Activated T-helper 1 cell treated with anti-CD3 and anti-CD28 coated beads, Interleukin-12 subunit alpha, Interleukin-12 subunit beta, Interleukin-2, Interleukin-4 antibody, amounts not matched to agents 30 ng/mL and 10 ng/mL and 1 ng/mL, durations not matched to agents 14 hours and 24 hours and 36 hours (primary cell): ENCODE data around the gene EML1. TPM values are rescaled to one million over a fixed set of nuclear protein-coding genes. Genes with fewer than 3 reads are reported as not detected.

Source experiments
- DNase-seq: peaks from one replicate; pipeline ENCODE4 v3.0.0; 2021; ENCODE audit warnings: low spot score
- H3K27ac Mint-ChIP-seq: one replicate; pipeline ENCODE4 v1.8.0; 2021; ENCODE audit warnings: mild to moderate bottlenecking, mixed read lengths
- H3K27me3 Mint-ChIP-seq: one replicate; pipeline ENCODE4 v1.8.0; 2022; ENCODE audit warnings: mild to moderate bottlenecking, moderate library complexity, mixed read lengths; ENCODE audit not compliant: insufficient read depth
- H3K36me3 Mint-ChIP-seq: one replicate; pipeline ENCODE4 v1.8.0; 2021; ENCODE audit warnings: low read depth, mixed read lengths
- H3K4me1 Mint-ChIP-seq: one replicate; pipeline ENCODE4 v1.8.0; 2021; ENCODE audit warnings: low read depth, mixed read lengths
- H3K4me3 Mint-ChIP-seq: one replicate; pipeline ENCODE4 v1.8.0; 2021; ENCODE audit warnings: mild to moderate bottlenecking, moderate library complexity, mixed read lengths
- H3K9me3 Mint-ChIP-seq: one replicate; pipeline ENCODE4 v1.8.0; 2021; ENCODE audit warnings: mixed read lengths
- intact Hi-C: fragments of 100-400 bp; cut with micrococcal nuclease; formaldehyde crosslinking; loops from one replicate; pipeline ENCODE4 v1.15.1; 2024
- total RNA-seq: library from RNA; stranded (reverse); gene quantifications from 2 replicates; pipeline ENCODE4 v1.2.3, GENCODE V29; 2022

EML1 gene
- total RNA-seq, 1 donor from 2014 or later: 0.91 TPM

DNA sequence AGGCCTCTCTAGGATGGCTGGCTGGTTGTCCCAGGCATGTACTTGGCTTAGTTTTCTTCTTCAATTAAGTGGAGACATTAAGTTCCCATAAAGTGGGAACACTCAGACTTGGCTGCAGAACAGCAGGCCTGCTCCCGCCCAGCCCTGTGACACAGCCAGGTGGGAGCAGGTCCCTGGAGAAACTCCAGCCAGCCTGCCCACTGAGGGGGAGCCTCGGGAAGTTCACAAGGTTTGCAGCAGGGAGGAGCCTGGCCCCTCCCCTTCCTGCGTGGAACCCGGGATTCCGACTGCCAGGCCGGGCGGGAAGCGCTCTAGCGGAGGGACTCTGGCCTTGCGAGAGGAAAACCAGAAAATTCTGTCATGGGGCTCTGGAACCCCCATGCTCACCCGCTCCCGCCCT lies 173.7 kb downstream of the EML1 start:
- intact Hi-C loops: no loop called here
- Mint-ChIP-seq H3K27ac (no peak overlapping the region), H3K9me3 (no peaks in the 10 kb centered on the region), H3K36me3 (no peaks in the 10 kb centered on the region), H3K4me3 (no peak overlapping the region), H3K4me1 (no peaks in the 10 kb centered on the region), H3K27me3 (peaks cover 41% of the 10 kb centered on the region)
- no peak for DNase-seq

- H3K4me3 Mint-ChIP-seq: no peak overlapping the region
- H3K36me3 Mint-ChIP-seq: peaks cover 5% of the 10 kb centered on the region
- no peaks in the 10 kb centered on the region for H3K9me3 Mint-ChIP-seq
- H3K27ac Mint-ChIP-seq: no peak overlapping the region
- peaks cover 33% of the 10 kb centered on the region for H3K27me3 Mint-ChIP-seq
- intact Hi-C loops: no loop called here
- peaks cover 11% of the 10 kb centered on the region for H3K4me1 Mint-ChIP-seq
- no peak for DNase-seq
These were observed 175.1 kb downstream of the EML1 start for GRCh38 chr14:99968191-99968920.

GRCh38 chr14:99968941-99969340 lies 175.7 kb downstream of the EML1 start:
- peaks cover 13% of the 10 kb centered on the region for H3K4me1 Mint-ChIP-seq
- H3K27me3 Mint-ChIP-seq: peaks cover 30% of the 10 kb centered on the region
- H3K9me3 Mint-ChIP-seq: no peaks in the 10 kb centered on the region
- no peak overlapping the region for H3K27ac Mint-ChIP-seq
- intact Hi-C loops: no loop called here
- H3K36me3 Mint-ChIP-seq: peaks cover 5% of the 10 kb centered on the region
- DNase-seq: no peak
- H3K4me3 Mint-ChIP-seq: no peak overlapping the region

- Mint-ChIP-seq H3K9me3 (no peaks in the 10 kb centered on the region), H3K27ac (no peak overlapping the region), H3K27me3 (peaks cover 26% of the 10 kb centered on the region), H3K4me3 (peak overlapping the region; percentile 80), H3K4me1 (peaks cover 13% of the 10 kb centered on the region), H3K36me3 (peaks cover 5% of the 10 kb centered on the region)
- intact Hi-C loops: loop anchor here (2.0 kb wide), 1 partner anchor 365 kb away; the partner anchor contains the start of gene CCDC85C
- no peak for DNase-seq
These were observed 176.6 kb downstream of the EML1 start for GRCh38 chr14:99969673-99970322.

DNA sequence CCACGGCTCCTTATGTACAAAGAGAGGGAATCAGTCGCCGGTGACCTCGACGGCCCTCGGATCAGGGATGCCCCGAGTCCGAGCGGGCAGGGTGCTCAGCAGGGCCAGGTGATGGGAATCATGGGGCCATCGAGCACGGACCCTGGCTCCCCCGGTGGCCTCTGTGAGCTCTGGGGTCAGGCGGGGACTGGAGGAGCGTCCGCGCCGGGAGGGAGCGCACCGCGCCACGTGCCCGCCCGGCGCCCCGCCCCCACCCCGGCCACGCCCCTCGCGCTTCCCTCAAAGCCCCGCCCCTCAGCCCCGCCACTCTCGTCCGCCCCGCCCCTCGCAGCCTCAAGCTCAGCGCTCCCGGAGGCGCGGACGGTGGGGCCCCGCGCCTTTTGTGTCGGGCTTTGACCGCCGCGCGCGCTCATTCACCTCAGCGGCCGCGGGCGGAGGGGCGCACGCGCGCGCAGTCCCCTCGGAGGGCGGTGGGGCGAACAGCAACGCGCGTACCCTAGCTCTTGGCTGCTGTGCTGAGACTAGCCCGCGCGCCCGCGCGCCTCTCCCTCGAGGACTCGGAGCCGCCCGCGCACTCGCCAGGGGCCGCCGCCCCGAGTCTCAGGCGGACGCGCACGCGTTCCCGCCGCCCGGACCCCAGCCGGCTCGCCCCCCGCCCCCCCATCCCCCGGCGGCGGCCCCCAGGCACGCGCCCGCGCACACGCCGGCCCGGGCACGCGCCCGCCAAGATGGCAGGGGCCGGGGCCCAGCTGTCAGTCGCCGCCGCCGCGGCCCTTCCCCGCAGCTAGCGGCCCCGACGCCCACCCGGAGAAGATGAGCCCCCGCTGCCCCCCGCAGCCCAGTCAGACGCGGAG lies 178.1 kb downstream of the EML1 start:
- no peaks in the 10 kb centered on the region for H3K9me3 Mint-ChIP-seq
- peaks cover 13% of the 10 kb centered on the region for H3K4me1 Mint-ChIP-seq
- peaks cover 21% of the 10 kb centered on the region for H3K27me3 Mint-ChIP-seq
- H3K36me3 Mint-ChIP-seq: peaks cover 5% of the 10 kb centered on the region
- intact Hi-C loops: loop anchor here (1.0 to 2.0 kb wide), 3 partner anchors 11 to 367 kb away; partner anchors contain the start of gene CCDC85C
- H3K4me3 Mint-ChIP-seq: peak overlapping the region; percentile 80
- H3K27ac Mint-ChIP-seq: no peak overlapping the region
- peak; percentile 68 for DNase-seq

DNA sequence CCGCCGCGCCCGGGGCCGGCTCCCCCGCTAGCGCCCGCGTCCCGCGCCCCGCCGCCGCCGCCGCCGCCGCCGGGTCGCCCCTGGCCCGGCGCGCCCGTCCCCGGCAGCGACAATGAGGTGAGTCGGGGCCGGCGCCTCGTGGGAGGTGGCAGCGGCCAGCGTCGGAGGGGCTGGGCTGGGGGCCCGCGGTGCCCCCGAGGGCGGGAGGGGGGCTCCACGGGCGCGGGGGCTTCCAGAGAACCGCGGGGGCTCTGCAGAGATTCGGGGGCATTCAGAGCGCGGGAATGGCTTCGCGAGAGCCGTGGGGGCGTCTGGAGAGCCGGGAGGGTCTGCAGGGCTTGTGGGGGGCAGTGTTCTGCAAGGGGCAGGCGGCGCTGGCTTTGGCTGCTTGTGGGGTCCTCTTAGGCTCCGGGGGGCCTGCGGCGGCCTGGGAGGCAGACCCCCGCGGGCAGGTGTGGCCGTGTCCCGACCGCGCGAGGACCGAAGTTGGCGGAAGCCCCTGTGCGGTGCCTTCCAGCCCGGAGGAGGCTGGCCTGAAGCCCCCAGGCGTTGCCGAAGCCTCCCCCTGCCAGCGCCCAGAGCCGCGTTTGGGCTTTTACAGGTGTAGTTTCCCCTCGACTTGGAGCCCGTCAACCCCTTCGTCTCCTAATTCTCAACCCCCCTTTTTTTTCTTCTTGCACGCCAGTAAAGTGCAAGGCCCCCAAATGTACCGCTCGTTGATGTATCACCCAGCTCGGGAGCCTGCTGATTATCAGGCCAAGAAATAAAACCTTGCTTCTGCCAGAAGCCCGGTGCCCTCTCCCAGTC lies 178.9 kb downstream of the EML1 start:
- Mint-ChIP-seq H3K36me3 (peaks cover 5% of the 10 kb centered on the region), H3K9me3 (no peaks in the 10 kb centered on the region), H3K4me1 (peaks cover 13% of the 10 kb centered on the region), H3K27ac (peak overlapping the region; percentile 90), H3K27me3 (peaks cover 21% of the 10 kb centered on the region), H3K4me3 (peak overlapping the region; percentile 96)
- DNase-seq: peak; percentile 5
- intact Hi-C loops: loop anchor here (1.0 to 2.0 kb wide), 7 partner anchors 10 to 405 kb away; partner anchors contain the start of genes CCDC85C, WDR25 and YY1

DNA sequence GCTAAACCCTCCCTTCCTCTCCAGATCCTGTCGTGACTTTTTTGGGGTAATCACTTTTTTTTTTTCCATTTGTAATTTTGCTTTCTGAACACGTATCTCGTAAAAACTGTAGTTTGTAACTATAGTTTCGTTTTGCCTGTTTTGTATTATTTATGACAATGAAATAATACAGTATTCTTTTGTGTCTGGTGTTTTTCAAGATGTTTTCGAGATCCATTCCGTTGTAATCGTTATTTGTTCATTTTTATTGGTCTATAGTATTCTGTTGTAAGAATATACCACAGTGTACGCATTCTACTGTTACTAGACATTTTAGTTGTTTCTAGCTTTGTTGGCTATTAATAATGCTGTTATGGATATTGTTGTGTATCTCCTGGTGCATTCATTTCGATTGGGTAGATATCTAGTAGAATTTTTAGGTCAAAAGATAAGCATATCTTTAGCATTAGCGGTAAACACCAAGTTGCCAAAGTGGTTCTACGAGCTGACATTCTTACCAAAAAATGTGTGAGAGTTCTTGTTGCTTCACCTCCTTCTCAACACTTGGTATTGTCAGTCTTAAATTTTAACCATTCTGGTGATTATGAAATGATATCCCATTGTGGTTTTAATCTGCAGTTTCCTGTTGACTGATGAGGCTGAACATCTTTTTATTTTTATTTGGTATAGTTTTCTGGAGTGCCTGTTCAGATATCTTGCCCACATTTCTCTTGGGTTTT lies 179.7 kb downstream of the EML1 start:
- DNase-seq: no peak
- H3K4me1 Mint-ChIP-seq: peaks cover 13% of the 10 kb centered on the region
- intact Hi-C loops: loop anchor here (2.0 kb wide), 4 partner anchors 134 to 404 kb away; partner anchors contain the start of genes WDR25 and YY1
- peaks cover 5% of the 10 kb centered on the region for H3K36me3 Mint-ChIP-seq
- H3K27me3 Mint-ChIP-seq: peaks cover 19% of the 10 kb centered on the region
- no peaks in the 10 kb centered on the region for H3K9me3 Mint-ChIP-seq
- H3K4me3 Mint-ChIP-seq: peak overlapping the region; percentile 96
- H3K27ac Mint-ChIP-seq: peak overlapping the region; percentile 90

GRCh38 chr14:99975190-99975589 lies 182.0 kb downstream of the EML1 start:
- Mint-ChIP-seq H3K4me1 (peaks cover 13% of the 10 kb centered on the region), H3K27me3 (peaks cover 4% of the 10 kb centered on the region), H3K9me3 (no peaks in the 10 kb centered on the region), H3K36me3 (peaks cover 5% of the 10 kb centered on the region), H3K4me3 (no peak overlapping the region), H3K27ac (no peak overlapping the region)
- intact Hi-C loops: no loop called here
- DNase-seq: no peak

- Mint-ChIP-seq H3K27ac (no peak overlapping the region), H3K36me3 (peaks cover 5% of the 10 kb centered on the region), H3K9me3 (no peaks in the 10 kb centered on the region), H3K4me1 (peaks cover 13% of the 10 kb centered on the region), H3K27me3 (no peaks in the 10 kb centered on the region), H3K4me3 (no peak overlapping the region)
- DNase-seq: no peak
- intact Hi-C loops: no loop called here
These were observed 182.8 kb downstream of the EML1 start for GRCh38 chr14:99976021-99976420.

- Mint-ChIP-seq H3K27me3 (no peaks in the 10 kb centered on the region), H3K4me1 (peaks cover 15% of the 10 kb centered on the region), H3K36me3 (peaks cover 5% of the 10 kb centered on the region), H3K9me3 (no peaks in the 10 kb centered on the region), H3K27ac (no peak overlapping the region), H3K4me3 (no peak overlapping the region)
- intact Hi-C loops: no loop called here
- DNase-seq: no peak
These were observed 183.5 kb downstream of the EML1 start for GRCh38 chr14:99976681-99977080.

DNA sequence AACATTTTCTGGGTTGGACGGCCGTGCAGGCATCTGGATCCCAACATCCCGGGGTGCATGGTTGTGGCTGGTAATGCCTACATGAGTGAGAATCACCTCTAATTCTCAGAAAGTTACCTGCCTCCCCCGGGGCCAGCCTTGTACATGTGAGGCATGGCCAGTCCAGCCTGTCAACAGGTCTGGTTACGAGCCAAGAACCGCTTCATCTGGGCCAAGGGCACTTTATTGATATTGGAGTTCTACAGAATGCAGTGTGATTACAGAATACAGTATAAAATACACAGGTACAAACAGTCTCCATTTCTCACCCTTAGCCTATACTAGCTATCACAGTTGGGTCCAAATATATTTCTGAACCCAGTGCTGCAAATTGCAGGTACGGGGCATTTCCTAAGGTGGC lies 187.1 kb downstream of the EML1 start:
- no peak overlapping the region for H3K27ac Mint-ChIP-seq
- H3K36me3 Mint-ChIP-seq: no peaks in the 10 kb centered on the region
- H3K4me1 Mint-ChIP-seq: peaks cover 25% of the 10 kb centered on the region
- no peak for DNase-seq
- H3K27me3 Mint-ChIP-seq: no peaks in the 10 kb centered on the region
- H3K4me3 Mint-ChIP-seq: no peak overlapping the region
- intact Hi-C loops: loop anchor here (10.0 kb wide), 1 partner anchor 665 kb away; no protein-coding TSS in a partner anchor
- H3K9me3 Mint-ChIP-seq: no peaks in the 10 kb centered on the region
